IPS-NIHi7 (cell line): Measurements from ENCODE around the gene HOXB4.

Source experiments
- DNase-seq: peaks from one replicate; pipeline ENCODE4 v3.0.0; 2012; ENCODE audit warnings: mixed read lengths; ENCODE audit errors: extremely low spot score

Gene HOXB4

GRCh38 chr17:48571826-48572417 is 6.2 kb downstream of the HOXB4 start:
- DNase-seq, result no peak

GRCh38 chr17:48571024-48571818 is 6.9 kb downstream of the HOXB4 start:
- DNase-seq, result no peak

GRCh38 chr17:48570325-48571023 is 7.7 kb downstream of the HOXB4 start:
- no peak for DNase-seq

GRCh38 chr17:48569674-48570324 is 8.4 kb downstream of the HOXB4 start:
- no peak for DNase-seq

GRCh38 chr17:48569240-48569582 is 8.9 kb downstream of the HOXB4 start:
- no peak for DNase-seq

GRCh38 chr17:48568499-48569239 is 9.5 kb downstream of the HOXB4 start:
- DNase-seq, result no peak

GRCh38 chr17:48567646-48568354 is 10.3 kb downstream of the HOXB4 start:
- no peak for DNase-seq

GRCh38 chr17:48567209-48567608 is 10.9 kb downstream of the HOXB4 start:
- no peak for DNase-seq

- no peak for DNase-seq
These were observed 11.4 kb downstream of the HOXB4 start for GRCh38 chr17:48566717-48567116.

GRCh38 chr17:48565925-48566710 is 12.0 kb downstream of the HOXB4 start:
- no peak for DNase-seq

GRCh38 chr17:48565022-48565554 is 13.1 kb downstream of the HOXB4 start:
- no peak for DNase-seq

- DNase-seq, result peak; percentile 53
These were observed 13.7 kb downstream of the HOXB4 start for GRCh38 chr17:48564188-48565021.

GRCh38 chr17:48563867-48564187 is 14.3 kb downstream of the HOXB4 start:
- no peak for DNase-seq

GRCh38 chr17:48563385-48563838 is 14.7 kb downstream of the HOXB4 start:
- no peak for DNase-seq

GRCh38 chr17:48562934-48563333 is 15.2 kb downstream of the HOXB4 start:
- no peak for DNase-seq

- no peak for DNase-seq
These were observed 16.0 kb downstream of the HOXB4 start for GRCh38 chr17:48561884-48562810.

- no peak for DNase-seq
These were observed 18.0 kb downstream of the HOXB4 start for GRCh38 chr17:48559840-48560817.
